Body of pancreas (tissue), 4 donors: Measurements from ENCODE around the gene TMEM201.

Experiments
- POLR2A ChIP-seq, 3 donors: fragments of 450-650 bp; IDR thresholded peaks; one replicate each; pipeline ENCODE4 v1.6.1; 2016; ENCODE audit warnings: antibody characterized with exemption in 3 of 3, mild to moderate bottlenecking in 2 of 3
- TF ChIP-seq, protein P1 (sequence below), 7 experiments: fragments of 450-650 bp in 4 of 7; fragments of 200-600 bp in 3 of 7; sonication (generic) in 3 of 7; IDR thresholded peaks; one replicate each; pipeline ENCODE4 v1.5.1; 2016 to 2019; ENCODE audit warnings: antibody characterized with exemption in 7 of 7

- TF ChIP-seq, protein P1, sequence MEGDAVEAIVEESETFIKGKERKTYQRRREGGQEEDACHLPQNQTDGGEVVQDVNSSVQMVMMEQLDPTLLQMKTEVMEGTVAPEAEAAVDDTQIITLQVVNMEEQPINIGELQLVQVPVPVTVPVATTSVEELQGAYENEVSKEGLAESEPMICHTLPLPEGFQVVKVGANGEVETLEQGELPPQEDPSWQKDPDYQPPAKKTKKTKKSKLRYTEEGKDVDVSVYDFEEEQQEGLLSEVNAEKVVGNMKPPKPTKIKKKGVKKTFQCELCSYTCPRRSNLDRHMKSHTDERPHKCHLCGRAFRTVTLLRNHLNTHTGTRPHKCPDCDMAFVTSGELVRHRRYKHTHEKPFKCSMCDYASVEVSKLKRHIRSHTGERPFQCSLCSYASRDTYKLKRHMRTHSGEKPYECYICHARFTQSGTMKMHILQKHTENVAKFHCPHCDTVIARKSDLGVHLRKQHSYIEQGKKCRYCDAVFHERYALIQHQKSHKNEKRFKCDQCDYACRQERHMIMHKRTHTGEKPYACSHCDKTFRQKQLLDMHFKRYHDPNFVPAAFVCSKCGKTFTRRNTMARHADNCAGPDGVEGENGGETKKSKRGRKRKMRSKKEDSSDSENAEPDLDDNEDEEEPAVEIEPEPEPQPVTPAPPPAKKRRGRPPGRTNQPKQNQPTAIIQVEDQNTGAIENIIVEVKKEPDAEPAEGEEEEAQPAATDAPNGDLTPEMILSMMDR (IDR thresholded peaks at IDR 0.05), result no peak
- TF ChIP-seq POLR2A (IDR thresholded peaks at IDR 0.05), result no peak
Observed at GRCh38 chr1:9649769-9650168, 61.1 kb downstream of the TMEM201 start.
